Measurements from ENCODE around the gene ZDHHC8.

The ZDHHC8 gene

GRCh38 chr22:20114506-20115475 is 16.8 kb upstream of the ZDHHC8 start:
- no peak for DNase-seq

DNA sequence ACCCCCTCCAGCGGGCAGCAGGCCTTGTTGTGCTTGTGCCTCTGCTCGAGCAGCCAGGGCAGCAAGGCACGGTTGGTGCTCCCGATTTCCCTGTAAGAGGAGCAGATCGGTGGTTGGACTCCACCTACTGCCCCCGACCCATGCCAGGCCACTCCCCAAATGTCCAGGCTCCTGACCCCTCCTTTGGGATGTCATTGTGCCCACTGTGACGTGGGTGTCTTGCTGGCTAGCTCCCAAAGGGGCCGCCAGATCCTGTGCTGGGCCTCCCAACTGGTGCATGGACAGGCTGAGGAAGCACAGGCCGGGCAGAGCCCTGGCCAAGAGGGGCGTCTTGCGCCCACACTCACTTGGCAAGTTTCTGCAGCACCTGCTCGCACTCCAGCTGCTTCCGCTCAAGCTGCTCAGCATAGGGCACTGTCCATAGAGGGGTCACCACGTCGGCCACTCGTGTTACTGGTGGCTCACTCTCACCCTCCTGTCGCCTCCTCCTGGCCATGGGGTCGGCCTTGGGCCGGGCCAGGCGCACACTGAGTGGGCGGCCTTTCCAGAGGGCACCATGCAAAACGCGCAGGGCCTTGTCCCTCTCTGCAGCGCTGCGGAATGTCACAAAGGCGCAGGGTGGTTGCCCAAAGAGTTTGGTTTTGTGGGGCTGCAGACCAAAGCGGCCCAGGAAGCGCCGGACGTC is 15.8 kb upstream of the ZDHHC8 start, which contains the start of gene RANBP1:
RANBP1 (plus strand) TSS at position 414 of the 685 bp plus-strand sequence; CDS start at position 495, 81 bp downstream.
- DNase-seq = no peak

GRCh38 chr22:20116376-20116950 is 15.1 kb upstream of the ZDHHC8 start:
- DNase-seq = no peak

DNA sequence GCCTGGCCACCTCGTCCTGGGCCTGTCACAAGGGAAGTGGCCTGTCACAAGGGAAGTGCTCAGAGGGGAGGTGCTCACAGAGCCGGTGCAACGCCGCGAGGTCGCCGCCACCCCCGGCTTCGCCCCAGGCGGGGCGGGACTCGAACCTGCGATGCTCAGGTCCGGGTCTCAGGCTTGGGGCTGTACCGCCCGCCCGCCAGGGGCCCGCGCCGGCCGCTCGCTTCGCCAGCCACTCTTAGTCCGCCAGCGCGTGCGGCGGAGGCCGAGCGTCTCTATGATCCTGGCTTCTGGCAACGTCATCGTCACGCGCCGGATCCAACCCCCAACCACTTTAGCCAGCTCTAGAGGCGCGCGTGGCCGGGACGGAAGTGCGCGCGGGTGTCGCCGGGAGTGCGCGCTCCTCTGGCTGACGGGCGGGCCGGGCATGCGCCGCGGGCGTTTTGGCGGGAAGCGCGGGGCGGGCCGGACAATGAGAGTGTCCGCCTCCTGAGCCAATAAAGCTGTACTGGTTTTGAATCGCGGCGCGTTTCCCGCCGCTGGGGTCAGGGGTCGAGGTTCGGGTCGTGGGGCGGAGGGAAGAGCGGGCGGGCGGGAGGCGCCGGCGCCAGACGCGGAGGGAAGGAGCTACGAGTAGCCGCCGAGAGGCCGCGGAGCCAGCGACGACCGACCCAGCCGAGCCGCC is 14.5 kb upstream of the ZDHHC8 start, which contains the start of gene TRMT2A:
TRMT2A (minus strand) TSS at position 276 of the 682 bp plus-strand sequence. CDS start 320 bp downstream, outside the sequence.
- peak; percentile 80 for DNase-seq

DNA sequence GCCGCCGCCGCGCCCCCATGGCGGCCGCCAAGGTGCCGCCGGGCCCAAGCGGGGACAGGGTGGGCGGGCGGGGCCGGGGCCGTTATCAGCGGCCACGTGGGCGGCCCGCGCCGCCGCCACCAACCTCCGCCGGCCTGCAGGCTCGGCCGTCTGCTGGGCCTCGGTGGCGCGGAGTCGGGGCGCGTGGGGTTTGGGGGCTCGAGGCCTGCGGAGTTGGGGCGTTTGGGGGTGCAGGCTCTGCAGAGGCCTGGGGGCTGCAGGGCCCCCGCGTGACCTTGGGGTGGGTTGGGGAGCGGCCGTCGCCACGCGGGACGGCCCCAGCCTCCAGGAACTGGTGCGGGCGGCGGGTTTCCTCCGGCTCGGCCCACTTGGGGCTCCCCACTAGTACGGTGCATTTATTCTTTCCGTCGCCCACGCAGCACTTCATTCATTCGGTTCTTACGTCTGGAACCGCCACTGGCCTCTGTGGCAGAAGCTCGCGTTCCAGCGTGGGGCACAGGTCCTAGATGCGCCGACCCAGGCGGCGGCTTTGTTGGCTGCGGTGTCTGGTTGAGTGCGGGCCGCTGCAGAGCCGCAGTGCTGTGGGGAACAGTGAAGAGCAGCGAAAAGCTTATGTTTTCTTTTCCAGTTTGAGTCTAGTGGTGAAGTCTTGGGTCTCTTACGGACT is 13.8 kb upstream of the ZDHHC8 start:
- no peak for DNase-seq

DNA sequence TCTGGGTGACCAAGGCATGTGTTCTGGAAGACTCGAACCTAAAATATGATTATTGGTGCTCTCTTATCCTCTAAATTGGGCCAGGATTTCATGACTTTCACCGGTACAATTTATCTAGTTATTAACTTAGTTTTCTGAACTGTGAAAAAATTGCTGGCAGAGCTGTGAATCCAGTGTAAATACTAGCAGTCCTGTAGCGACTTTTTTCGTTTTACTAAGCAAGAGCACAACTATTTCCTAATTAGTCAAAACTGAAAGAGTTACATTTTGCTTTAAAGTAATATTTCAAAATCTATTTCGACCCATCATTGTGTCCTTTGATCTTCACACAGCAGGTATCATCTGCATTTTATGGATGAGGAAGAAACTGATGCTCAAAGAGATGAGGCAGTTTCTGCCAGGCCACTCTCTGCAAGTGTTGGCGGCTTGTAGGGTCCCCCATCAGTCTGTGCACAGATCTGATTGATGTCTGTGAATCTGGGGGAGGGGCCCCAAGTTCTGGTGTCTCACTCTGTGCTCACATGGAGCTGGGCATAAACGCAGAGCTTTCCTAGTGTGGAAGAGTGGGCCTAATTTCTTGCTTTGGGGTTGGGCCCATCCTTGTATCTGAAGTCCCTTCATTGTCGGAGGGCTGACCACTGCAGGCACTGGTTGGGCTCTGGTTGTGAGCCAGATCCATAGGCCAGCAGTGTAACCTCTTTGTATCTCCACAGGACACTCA is 13.1 kb upstream of the ZDHHC8 start:
- DNase-seq = no peak

DNA sequence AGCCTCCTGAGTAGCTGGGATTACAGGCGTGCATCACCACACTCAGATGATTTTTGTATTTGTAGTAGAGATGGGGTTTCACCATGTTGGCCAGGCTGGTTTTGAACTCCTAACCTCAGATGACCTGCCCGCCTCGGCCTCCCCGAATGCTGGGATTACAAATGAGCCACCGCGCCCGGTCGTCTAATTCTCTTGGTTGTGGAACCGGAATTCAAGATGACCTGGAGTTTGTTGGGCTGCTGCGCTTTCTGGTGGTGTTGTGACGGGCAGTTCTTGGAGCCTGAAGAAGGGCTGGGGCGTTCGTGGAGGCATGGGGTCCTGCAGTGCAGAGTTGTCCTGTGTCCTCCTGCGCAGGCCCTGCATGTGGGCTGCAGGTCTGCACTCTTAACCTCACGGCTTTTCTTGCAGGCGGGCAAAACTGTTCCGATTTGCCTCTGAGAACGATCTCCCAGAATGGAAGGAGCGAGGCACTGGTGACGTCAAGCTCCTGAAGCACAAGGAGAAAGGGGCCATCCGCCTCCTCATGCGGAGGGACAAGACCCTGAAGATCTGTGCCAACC is 9.7 kb upstream of the ZDHHC8 start:
- no peak for DNase-seq

GRCh38 chr22:20123366-20124082 is 8.1 kb upstream of the ZDHHC8 start:
- DNase-seq = no peak

DNA sequence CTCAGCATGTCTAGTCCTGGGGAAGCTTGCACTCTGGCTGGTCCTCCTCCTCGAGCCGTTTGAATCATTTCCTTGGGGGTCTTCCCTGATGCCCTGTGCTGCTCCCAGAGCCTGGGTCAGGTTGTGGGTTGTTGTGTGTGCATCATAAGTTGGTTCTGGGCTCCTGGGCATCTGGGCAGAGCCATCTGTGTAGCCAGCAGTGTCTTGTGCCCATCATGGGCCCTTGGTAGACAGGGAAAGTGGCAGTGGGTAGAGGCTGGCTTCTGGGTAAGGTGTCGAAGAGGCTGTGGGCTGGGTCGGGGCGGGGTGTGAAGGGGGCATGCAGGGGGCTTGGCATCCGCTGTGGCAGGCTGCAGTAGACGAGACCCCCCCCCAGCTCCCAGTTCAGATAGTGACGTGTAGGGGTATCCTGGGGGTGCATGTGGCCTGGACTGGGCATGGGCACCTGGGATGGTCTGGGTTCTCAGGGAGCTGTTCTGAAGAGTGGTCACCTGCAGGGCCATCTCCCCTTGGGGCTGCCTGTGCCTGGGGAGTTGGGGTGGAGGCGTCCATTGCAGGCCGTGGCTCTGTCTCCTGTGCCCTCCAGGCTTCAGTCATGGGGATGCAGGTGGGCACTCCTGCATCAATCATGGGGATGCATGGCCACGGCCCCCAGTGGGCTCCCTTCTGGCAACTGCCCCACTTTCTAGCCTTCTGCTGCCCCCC is 7.4 kb upstream of the ZDHHC8 start:
- no peak for DNase-seq

GRCh38 chr22:20125201-20126174 is 6.1 kb upstream of the ZDHHC8 start:
- DNase-seq = no peak

DNA sequence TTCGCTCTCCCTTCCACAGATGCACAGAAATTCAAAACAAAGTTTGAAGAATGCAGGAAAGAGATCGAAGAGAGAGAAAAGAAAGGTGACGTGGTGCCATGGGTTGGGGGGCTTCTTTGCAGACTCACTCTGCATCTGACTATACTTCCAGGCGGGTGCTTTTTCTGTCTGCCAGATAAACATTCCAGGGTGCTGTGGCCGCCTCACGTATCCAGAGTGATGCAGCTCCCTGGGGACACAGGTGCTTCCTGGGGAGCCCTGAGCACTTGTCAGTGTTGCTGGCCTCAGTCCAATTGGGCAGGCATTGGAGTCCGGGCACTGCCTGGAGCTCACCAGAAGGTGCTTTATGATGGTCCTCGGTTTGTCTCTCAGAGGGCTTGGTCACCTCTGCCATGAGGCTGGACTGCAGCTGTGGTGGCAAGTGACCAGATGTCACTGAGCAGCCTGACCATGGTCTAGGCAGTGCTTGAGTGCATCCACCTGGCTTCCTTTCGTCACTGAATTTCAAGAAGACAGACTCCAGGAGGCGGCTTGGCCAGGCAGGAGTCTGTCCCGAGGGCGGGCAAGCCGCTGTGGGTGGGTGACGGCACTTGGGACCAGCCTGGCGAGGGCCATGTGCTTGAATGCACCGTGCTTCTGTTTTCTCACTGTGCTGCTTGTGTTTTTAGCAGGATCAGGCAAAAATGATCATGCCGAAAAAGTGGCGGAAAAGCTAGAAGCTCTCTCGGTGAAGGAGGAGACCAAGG is 5.1 kb upstream of the ZDHHC8 start:
- DNase-seq = peak; percentile 16

- no peak for DNase-seq
Observed at GRCh38 chr22:20127318-20127868, 4.2 kb upstream of the ZDHHC8 start.

DNA sequence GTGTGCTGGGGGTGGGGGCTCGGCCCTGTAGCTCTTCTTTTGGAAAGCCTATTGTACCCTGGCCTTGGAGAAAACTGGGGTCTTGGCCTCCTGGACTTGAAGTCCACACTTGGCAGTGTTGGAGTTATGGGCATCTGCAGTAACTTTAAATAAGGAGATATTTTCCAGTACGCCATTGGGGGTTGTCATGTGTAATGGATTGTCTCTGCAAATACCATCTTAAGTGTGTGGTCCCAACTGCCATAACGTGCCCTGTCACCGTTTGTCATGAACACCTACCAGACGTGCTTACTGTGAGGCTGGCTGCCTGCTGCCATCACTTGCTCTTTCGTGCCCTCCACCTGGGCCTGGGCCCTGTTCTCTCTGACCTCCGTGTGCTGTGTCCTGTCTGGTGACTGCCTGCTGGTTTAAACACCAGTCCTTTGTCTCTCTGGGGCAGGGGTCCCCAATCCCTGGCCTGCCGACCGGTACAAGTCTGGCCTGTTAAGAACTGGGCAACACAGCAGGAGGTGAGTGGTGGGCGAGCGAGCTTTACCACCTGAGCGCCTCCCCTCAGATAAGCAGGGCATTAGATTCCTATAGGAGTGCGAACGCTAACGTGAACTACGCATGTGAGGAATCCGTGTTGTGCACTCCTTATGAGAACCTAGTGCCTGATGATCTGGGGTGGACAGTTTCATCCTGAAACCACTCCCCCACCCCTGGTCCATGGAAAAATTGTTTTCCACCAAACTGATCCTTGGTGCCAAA is 3.6 kb upstream of the ZDHHC8 start:
- DNase-seq = no peak

DNA sequence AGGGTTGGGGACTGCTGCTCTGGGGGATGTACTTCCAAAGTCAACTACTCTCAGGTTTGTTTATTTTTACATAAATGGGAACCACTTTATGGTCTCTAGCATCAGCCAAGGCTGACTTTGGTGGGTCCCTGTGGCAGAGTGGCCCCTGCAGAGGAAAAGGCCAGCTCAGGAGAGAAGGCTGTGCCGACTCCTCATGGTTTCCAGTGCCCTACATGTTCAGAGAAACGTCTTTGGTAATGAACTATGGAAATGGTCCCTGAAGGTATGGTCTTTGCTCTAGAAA is 3.0 kb upstream of the ZDHHC8 start:
- no peak for DNase-seq

- DNase-seq = peak; percentile 21
Observed at GRCh38 chr22:20128902-20129746, 2.5 kb upstream of the ZDHHC8 start.

DNA sequence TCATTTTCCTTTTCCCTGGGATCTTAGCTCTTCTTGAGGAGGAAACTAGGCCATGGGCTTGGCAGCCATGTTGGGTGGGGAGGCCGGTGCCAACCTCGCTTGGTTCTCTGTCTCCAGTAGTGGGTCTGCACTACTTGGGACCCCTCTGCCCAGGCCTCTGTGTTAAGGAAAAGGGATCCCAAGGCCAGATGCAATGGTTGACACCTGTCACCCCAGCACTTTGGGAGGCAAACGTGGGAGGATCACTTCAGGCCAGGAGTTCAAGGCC is 1.9 kb upstream of the ZDHHC8 start:
- no peak for DNase-seq
